Neural cell (in vitro differentiated cells): ENCODE measurements around the gene PEX12.

Experiments
- CTCF ChIP-seq: fragments of 450-650 bp; IDR thresholded peaks from 2 replicates; pipeline ENCODE4 v1.5.1; 2014; ENCODE audit warnings: antibody characterized with exemption, mild to moderate bottlenecking, moderate library complexity; ENCODE audit not compliant: poor library complexity, severe bottlenecking
- EP300 ChIP-seq: fragments of 450-650 bp; conservative IDR thresholded peaks from 2 replicates; pipeline ENCODE4 v1.6.1; 2014; ENCODE audit warnings: antibody characterized with exemption, mild to moderate bottlenecking, moderate library complexity; ENCODE audit not compliant: poor library complexity, severe bottlenecking

- TF ChIP-seq CTCF (no peak), EP300 (no peak)
These were observed 22.7 kb downstream of the PEX12 start for GRCh38 chr17:35555691-35556090.
